MM.1S (cell line): ENCODE measurements around the gene SDCBP2.
"Not testable (repeated sequence)": the region's sequence is repeated elsewhere in the genome, so short reads cannot be mapped to it uniquely, and the experiment has no call there.

Experiments used
- DNase-seq: peaks from one replicate; pipeline ENCODE4 v3.0.0-alpha.2; 2015
- H2AFZ ChIP-seq: fragments of 300-600 bp; sonication (generic); 2 replicates; pipeline ENCODE4 v1.6.0; 2016; ENCODE audit warnings: antibody characterized with exemption, low read length
- H3F3A ChIP-seq: fragments of 300-600 bp; sonication (generic); 2 replicates; pipeline ENCODE4 v1.6.1; 2016; ENCODE audit warnings: mild to moderate bottlenecking, antibody characterized with exemption, low read length, moderate library complexity, mixed read lengths; ENCODE audit not compliant: insufficient read depth
- H3K27ac ChIP-seq: fragments of 300-600 bp; sonication (generic); 2 replicates; pipeline ENCODE4 v1.5.1; 2016; ENCODE audit warnings: mild to moderate bottlenecking, low read length
- H3K27me3 ChIP-seq: fragments of 300-600 bp; sonication (generic); replicated peaks from 2 replicates; pipeline ENCODE4 v1.6.0; 2016; ENCODE audit warnings: low read length; ENCODE audit not compliant: insufficient read depth
- H3K36me3 ChIP-seq: fragments of 300-600 bp; sonication (generic); replicated peaks from 2 replicates; pipeline ENCODE4 v1.6.1; 2016; ENCODE audit warnings: mild to moderate bottlenecking, low read length, mixed read lengths; ENCODE audit not compliant: insufficient read depth
- H3K4me1 ChIP-seq: fragments of 300-600 bp; sonication (generic); 2 replicates; pipeline ENCODE4 v1.6.1; 2016; ENCODE audit warnings: low read length, mixed read lengths
- H3K4me2 ChIP-seq: fragments of 300-600 bp; sonication (generic); 2 replicates; pipeline ENCODE4 v1.6.0; 2016; ENCODE audit warnings: low read depth, low read length
- H3K4me3 ChIP-seq: fragments of 300-600 bp; sonication (generic); 2 replicates; pipeline ENCODE4 v1.5.1; 2016; ENCODE audit warnings: low read length, mixed read lengths
- H3K79me2 ChIP-seq: fragments of 300-600 bp; sonication (generic); 2 replicates; pipeline ENCODE4 v1.6.1; 2016; ENCODE audit warnings: mixed run types, low read length, mixed read lengths
- H3K9ac ChIP-seq: fragments of 300-600 bp; sonication (generic); 2 replicates; pipeline ENCODE4 v1.6.1; 2016; ENCODE audit warnings: low read length, mixed read lengths
- H3K9me2 ChIP-seq: fragments of 300-600 bp; sonication (generic); replicated peaks from 2 replicates; pipeline ENCODE4 v1.6.1; 2016; ENCODE audit warnings: mild to moderate bottlenecking, low read length, mixed read lengths; ENCODE audit not compliant: insufficient read depth
- H3K9me3 ChIP-seq: fragments of 300-600 bp; sonication (generic); replicated peaks from 2 replicates; pipeline ENCODE4 v1.6.1; 2016; ENCODE audit warnings: mild to moderate bottlenecking, low read length, mixed read lengths; ENCODE audit not compliant: insufficient read depth
- H4K20me1 ChIP-seq: fragments of 300-600 bp; sonication (generic); 2 replicates; pipeline ENCODE4 v1.6.1; 2016; ENCODE audit warnings: mild to moderate bottlenecking, low read length, moderate library complexity, mixed read lengths; ENCODE audit not compliant: insufficient read depth
- EZH2 ChIP-seq: fragments of 300-600 bp; sonication (generic); optimal IDR thresholded peaks from 2 replicates; pipeline ENCODE3; 2017; ENCODE audit warnings: low read depth, mild to moderate bottlenecking, antibody characterized with exemption, low read length, mixed read lengths
- EZH2phosphoT487 ChIP-seq: fragments of 300-600 bp; sonication (generic); IDR thresholded peaks from 2 replicates; pipeline ENCODE4 v1.6.1; 2018; ENCODE audit warnings: antibody characterized with exemption, low read length
- TF ChIP-seq, protein P1 (sequence below): fragments of 300-600 bp; sonication (generic); IDR thresholded peaks from 2 replicates; pipeline ENCODE4 v1.5.1; 2016; ENCODE audit warnings: antibody characterized with exemption, low read length, mixed read lengths

SDCBP2 gene

DNA sequence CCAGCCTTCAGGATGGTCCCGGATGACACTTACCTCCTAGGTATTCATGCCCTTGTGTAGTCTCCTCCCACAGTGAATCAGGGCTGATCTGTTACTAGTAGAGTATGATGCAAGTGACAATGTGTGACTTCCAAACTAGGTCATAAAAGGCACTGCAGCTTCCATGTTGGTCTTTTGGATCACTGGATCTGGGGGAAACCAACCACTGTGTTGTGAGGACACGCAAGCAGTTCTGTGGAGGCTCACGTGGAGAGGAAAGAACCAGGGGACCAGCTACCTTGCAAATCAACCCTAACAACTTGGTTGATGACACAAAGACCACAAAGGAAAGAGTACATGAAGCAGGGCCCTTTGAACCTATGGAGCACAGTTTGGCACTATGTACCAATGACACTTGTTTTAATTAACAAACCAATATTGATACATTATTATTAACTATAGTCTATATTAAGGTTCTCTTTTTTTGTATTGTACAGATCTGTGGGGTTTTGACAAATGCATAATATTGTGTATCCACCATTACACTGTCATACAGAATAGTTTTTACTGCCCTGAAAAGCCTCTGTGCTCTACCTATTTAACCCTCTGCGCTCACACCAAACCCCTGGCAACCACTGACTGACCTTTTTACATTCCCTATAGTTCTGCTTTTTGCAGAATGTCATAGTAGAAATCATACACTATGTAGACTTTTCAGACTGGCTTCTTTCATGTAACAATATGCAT, 16.3 kb upstream of the SDCBP2 start:
- Histone ChIP-seq H3K9ac (no peak overlapping the region), H2AFZ (no peak overlapping the region), H3K4me1 (no peaks in the 10 kb centered on the region), H3K9me3 (no peaks in the 10 kb centered on the region), H3K4me3 (no peak overlapping the region), H3K27me3 (no peaks in the 10 kb centered on the region), H3K27ac (no peak overlapping the region), H4K20me1 (no peaks in the 10 kb centered on the region), H3K79me2 (no peaks in the 10 kb centered on the region), H3K36me3 (no peaks in the 10 kb centered on the region), H3K9me2 (no peaks in the 10 kb centered on the region), H3K4me2 (no peak overlapping the region), H3F3A (no peaks in the 10 kb centered on the region)
- no peak for DNase-seq
- TF ChIP-seq, protein P1, sequence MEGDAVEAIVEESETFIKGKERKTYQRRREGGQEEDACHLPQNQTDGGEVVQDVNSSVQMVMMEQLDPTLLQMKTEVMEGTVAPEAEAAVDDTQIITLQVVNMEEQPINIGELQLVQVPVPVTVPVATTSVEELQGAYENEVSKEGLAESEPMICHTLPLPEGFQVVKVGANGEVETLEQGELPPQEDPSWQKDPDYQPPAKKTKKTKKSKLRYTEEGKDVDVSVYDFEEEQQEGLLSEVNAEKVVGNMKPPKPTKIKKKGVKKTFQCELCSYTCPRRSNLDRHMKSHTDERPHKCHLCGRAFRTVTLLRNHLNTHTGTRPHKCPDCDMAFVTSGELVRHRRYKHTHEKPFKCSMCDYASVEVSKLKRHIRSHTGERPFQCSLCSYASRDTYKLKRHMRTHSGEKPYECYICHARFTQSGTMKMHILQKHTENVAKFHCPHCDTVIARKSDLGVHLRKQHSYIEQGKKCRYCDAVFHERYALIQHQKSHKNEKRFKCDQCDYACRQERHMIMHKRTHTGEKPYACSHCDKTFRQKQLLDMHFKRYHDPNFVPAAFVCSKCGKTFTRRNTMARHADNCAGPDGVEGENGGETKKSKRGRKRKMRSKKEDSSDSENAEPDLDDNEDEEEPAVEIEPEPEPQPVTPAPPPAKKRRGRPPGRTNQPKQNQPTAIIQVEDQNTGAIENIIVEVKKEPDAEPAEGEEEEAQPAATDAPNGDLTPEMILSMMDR = no peak
- TF ChIP-seq EZH2 (no peak), EZH2phosphoT487 (no peak)

- H3K27ac ChIP-seq, H3K36me3 ChIP-seq, DNase-seq, H4K20me1 ChIP-seq, H2AFZ ChIP-seq, H3K4me1 ChIP-seq, H3F3A ChIP-seq, H3K9ac ChIP-seq, H3K79me2 ChIP-seq, H3K9me3 ChIP-seq, H3K4me2 ChIP-seq, H3K27me3 ChIP-seq, H3K9me2 ChIP-seq, H3K4me3 ChIP-seq: not testable (repeated sequence)
Observed at GRCh38 chr20:1343446-1344124, 14.6 kb upstream of the SDCBP2 start.

DNA sequence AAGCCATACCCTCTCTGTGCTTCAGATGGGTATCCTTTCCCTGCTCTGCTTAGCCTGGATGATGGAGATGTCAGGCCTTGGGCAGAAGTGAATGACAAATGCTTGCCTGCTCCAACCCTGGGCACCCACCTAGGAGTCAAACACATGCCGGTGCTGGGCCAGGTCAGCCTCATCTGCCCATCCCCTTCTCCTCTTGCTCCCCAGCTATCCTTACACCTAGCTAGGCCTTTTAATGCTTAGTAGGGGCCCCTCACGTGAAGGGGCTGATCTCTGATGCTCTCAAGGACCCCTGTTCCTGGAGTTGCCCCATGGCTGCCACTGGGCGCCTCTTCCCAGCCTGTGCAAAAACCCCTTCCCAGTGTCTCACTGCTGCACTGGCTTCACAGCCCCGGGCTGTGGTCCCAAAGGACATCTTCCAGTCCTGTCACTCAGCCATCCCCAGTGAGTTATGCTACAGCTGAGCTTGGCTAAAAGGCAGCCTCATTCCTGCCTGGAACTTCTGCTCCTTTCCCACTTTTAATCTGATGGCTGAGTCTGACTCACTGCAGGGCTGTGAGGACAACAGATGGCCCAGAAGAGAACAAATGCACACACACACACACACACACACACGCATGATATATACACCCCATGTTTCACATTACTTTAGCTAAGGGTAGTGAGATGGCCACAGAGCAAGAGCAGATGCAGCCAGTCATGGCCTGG, 12.8 kb upstream of the SDCBP2 start:
- no peak overlapping the region for H3K9ac ChIP-seq
- H3K27me3 ChIP-seq = no peaks in the 10 kb centered on the region
- H3K4me2 ChIP-seq = no peak overlapping the region
- H3K9me2 ChIP-seq = no peaks in the 10 kb centered on the region
- H3F3A ChIP-seq = no peaks in the 10 kb centered on the region
- no peak overlapping the region for H2AFZ ChIP-seq
- no peaks in the 10 kb centered on the region for H3K4me1 ChIP-seq
- no peaks in the 10 kb centered on the region for H3K79me2 ChIP-seq
- no peaks in the 10 kb centered on the region for H3K9me3 ChIP-seq
- TF ChIP-seq EZH2phosphoT487 (no peak), EZH2 (no peak)
- TF ChIP-seq, protein P1 = no peak
- DNase-seq = no peak
- no peak overlapping the region for H3K4me3 ChIP-seq
- H4K20me1 ChIP-seq = no peaks in the 10 kb centered on the region
- no peaks in the 10 kb centered on the region for H3K36me3 ChIP-seq
- no peak overlapping the region for H3K27ac ChIP-seq
